H1 (cell line): ENCODE data around the gene IKZF1. TPM values are rescaled to one million over a fixed set of nuclear protein-coding genes. Genes with fewer than 3 reads are reported as not detected.

Experiments used
- CTCF ChIA-PET: fragments of 300-600 bp; sonication (Branson Sonifier 250); formaldehyde crosslinking; loops from one replicate; lab custom pipeline; 2021; ENCODE audit not compliant: partially characterized antibody; lab: Charles Lee
- POLR2A ChIA-PET: fragments of 300-600 bp; sonication (Branson Sonifier 250); formaldehyde crosslinking; loops from one replicate; lab custom pipeline; 2021; ENCODE audit warnings: inconsistent platforms; ENCODE audit not compliant: partially characterized antibody; lab: Charles Lee
- DNase-seq, 2 experiments: peaks; one replicate each; pipeline versions ENCODE4 v3.0.0 to v3.0.0-alpha.2; 2010 to 2022; ENCODE audit warnings: low spot score in 2 of 2, low read depth in 1 of 2, mixed read lengths in 1 of 2
- FAIRE-seq: peaks from 2 replicates; lab custom pipeline; 2011; peaks lifted over from hg19 to GRCh38; lab: Jason Lieb, UNC
- H2AFZ ChIP-seq: 2 replicates; pipeline ENCODE4 v1.8.1; 2012; ENCODE audit warnings: low read length, inconsistent platforms
- H2AK5ac ChIP-seq: 2 replicates; pipeline ENCODE4 v1.6.1; 2013; ENCODE audit warnings: low read depth, low read length
- H2BK120ac ChIP-seq: replicated peaks from 2 replicates; pipeline ENCODE3; 2013; ENCODE audit warnings: low read depth, low read length, inconsistent platforms
- H2BK12ac ChIP-seq: 2 replicates; pipeline ENCODE4 v1.6.1; 2013; ENCODE audit warnings: low read depth, low read length
- H2BK15ac ChIP-seq: 2 replicates; pipeline ENCODE4 v1.6.1; 2013; ENCODE audit warnings: low read length
- H2BK20ac ChIP-seq: 2 replicates; pipeline ENCODE4 v1.6.1; 2013; ENCODE audit warnings: low read length
- H2BK5ac ChIP-seq: 2 replicates; pipeline ENCODE4 v1.6.1; 2013; ENCODE audit warnings: low read depth, low read length
- H3K14ac ChIP-seq: 2 replicates; pipeline ENCODE4 v1.6.1; 2013; ENCODE audit warnings: inconsistent platforms; ENCODE audit not compliant: insufficient read length
- H3K18ac ChIP-seq: 2 replicates; pipeline ENCODE4 v1.6.1; 2013; ENCODE audit warnings: low read length; ENCODE audit errors: extremely low read depth
- H3K23ac ChIP-seq: 2 replicates; pipeline ENCODE4 v1.6.1; 2013; ENCODE audit warnings: inconsistent platforms; ENCODE audit not compliant: insufficient read length
- H3K23me2 ChIP-seq: 2 replicates; pipeline ENCODE4 v1.6.1; 2013; ENCODE audit warnings: low read depth, low read length
- H3K27ac ChIP-seq: 2 replicates; pipeline ENCODE4 v1.6.1; 2011; ENCODE audit warnings: low read depth, low read length, inconsistent platforms
- H3K27me3 ChIP-seq, 4 experiments: replicated peaks in 1 of 4; 1 replicate in 1 of 4; 2 replicates in 3 of 4; pipeline versions ENCODE4 v1.6.1 to v1.8.1; 2011 to 2013; ENCODE audit warnings: low read length in 3 of 4, mild to moderate bottlenecking in 3 of 4, inconsistent platforms in 2 of 4, mixed read lengths in 2 of 4, moderate library complexity in 1 of 4; ENCODE audit not compliant: control insufficient read depth in 3 of 4, insufficient read depth in 3 of 4; ENCODE audit errors: extremely low read depth in 1 of 4
- H3K36me3 ChIP-seq, 4 experiments: 2 replicates each; pipeline versions ENCODE4 v1.6.1 to v1.8.1; 2011 to 2013; ENCODE audit warnings: mild to moderate bottlenecking in 4 of 4, low read length in 3 of 4, moderate library complexity in 2 of 4, control low read depth in 1 of 4, inconsistent platforms in 1 of 4; ENCODE audit not compliant: insufficient read depth in 4 of 4, control insufficient read depth in 2 of 4
- H3K4ac ChIP-seq: replicated peaks from 2 replicates; pipeline ENCODE3; 2013; ENCODE audit warnings: low read length, low read depth, mixed read lengths, inconsistent platforms; ENCODE audit not compliant: insufficient read length
- H3K4me1 ChIP-seq, 4 experiments: replicated peaks in 1 of 4; 1 replicate in 1 of 4; 2 replicates in 3 of 4; pipeline versions ENCODE4 v1.6.1 to v1.8.1; 2011 to 2013; ENCODE audit warnings: low read length in 3 of 4, inconsistent platforms in 2 of 4, mixed read lengths in 1 of 4; ENCODE audit not compliant: insufficient read depth in 4 of 4, control insufficient read depth in 3 of 4
- H3K4me2 ChIP-seq, 2 experiments: 2 replicates each; pipeline versions ENCODE4 v1.6.1 to v1.8.1; 2011 to 2013; ENCODE audit warnings: low read depth in 2 of 2, low read length in 2 of 2, control low read depth in 1 of 2, inconsistent platforms in 1 of 2, mild to moderate bottlenecking in 1 of 2; ENCODE audit not compliant: insufficient read depth in 1 of 2
- H3K4me3 ChIP-seq, 4 experiments: fragments of 200-600, 300-600 bp in 1 of 4; sonication (generic), shearing (Covaris generic), sonication (Bioruptor Twin) in 1 of 4; 2 replicates each; pipeline versions ENCODE4 v1.5.1 to v1.8.1; 2011 to 2016; ENCODE audit warnings: low read length in 4 of 4, low read depth in 3 of 4, control low read depth in 2 of 4, inconsistent platforms in 2 of 4, mild to moderate bottlenecking in 2 of 4, mixed read lengths in 1 of 4, moderate library complexity in 1 of 4; ENCODE audit not compliant: insufficient read depth in 2 of 4; ENCODE audit errors: extremely low read depth in 1 of 4
- H3K56ac ChIP-seq: replicated peaks from 2 replicates; pipeline ENCODE3; 2013; ENCODE audit warnings: low read depth, mild to moderate bottlenecking, mixed read lengths, low read length, inconsistent platforms; ENCODE audit not compliant: insufficient read length
- H3K79me1 ChIP-seq: 2 replicates; pipeline ENCODE4 v1.6.1; 2013; ENCODE audit warnings: low read depth, low read length, control low read depth
- H3K79me2 ChIP-seq, 2 experiments: 2 replicates each; pipeline versions ENCODE4 v1.6.1 to v1.8.1; 2012 to 2013; ENCODE audit warnings: low read length in 2 of 2, mild to moderate bottlenecking in 2 of 2, inconsistent platforms in 1 of 2; ENCODE audit not compliant: insufficient read depth in 2 of 2, control insufficient read depth in 1 of 2
- H3K9ac ChIP-seq, 4 experiments: replicated peaks in 1 of 4; 1 replicate in 1 of 4; 2 replicates in 3 of 4; pipeline versions ENCODE4 v1.6.1 to v1.8.1; 2011 to 2013; ENCODE audit warnings: low read depth in 3 of 4, low read length in 3 of 4, control low read depth in 2 of 4, mild to moderate bottlenecking in 2 of 4, moderate library complexity in 2 of 4, inconsistent platforms in 1 of 4; ENCODE audit errors: extremely low read depth in 1 of 4
- H3K9me3 ChIP-seq, 2 experiments: 2 replicates each; pipeline versions ENCODE4 v1.6.1 to v1.8.1; 2012 to 2013; ENCODE audit warnings: mild to moderate bottlenecking in 2 of 2, moderate library complexity in 2 of 2, control low read depth in 1 of 2, inconsistent platforms in 1 of 2, low read depth in 1 of 2, low read length in 1 of 2, mixed read lengths in 1 of 2; ENCODE audit not compliant: insufficient read depth in 2 of 2
- H4K20me1 ChIP-seq, 2 experiments: replicated peaks in 1 of 2; 2 replicates each; pipeline versions ENCODE3 to v1.8.1; 2011 to 2013; ENCODE audit warnings: inconsistent platforms in 2 of 2, low read length in 2 of 2, mild to moderate bottlenecking in 1 of 2; ENCODE audit not compliant: insufficient read depth in 2 of 2, control insufficient read depth in 1 of 2
- H4K5ac ChIP-seq: 2 replicates; pipeline ENCODE4 v1.6.1; 2013; ENCODE audit warnings: low read length, low read depth, mixed read lengths, inconsistent platforms; ENCODE audit not compliant: insufficient read length
- H4K8ac ChIP-seq: 2 replicates; pipeline ENCODE4 v1.8.0; 2013; ENCODE audit warnings: mild to moderate bottlenecking, moderate library complexity, low read length, inconsistent platforms; ENCODE audit not compliant: insufficient read depth; ENCODE audit errors: extremely low read depth
- H4K91ac ChIP-seq: replicated peaks from 2 replicates; pipeline ENCODE3; 2013; ENCODE audit warnings: low read length, mixed read lengths, inconsistent platforms; ENCODE audit not compliant: insufficient read length
- CHD2 ChIP-seq: IDR thresholded peaks from 2 replicates; pipeline ENCODE4 v1.6.1; 2012; ENCODE audit warnings: low read length, improper control_type of control experiment
- POU5F1 ChIP-seq: IDR thresholded peaks from 2 replicates; pipeline ENCODE4 v1.6.1; 2011; ENCODE audit warnings: low read depth, mild to moderate bottlenecking, low read length, moderate library complexity
- WGBS, 2 experiments: shearing (Covaris generic) in 1 of 2; methylation state at CpG; one replicate each; pipeline versions ENCODE4 v1.1.6 to v1.1.7; 2013 to 2015; ENCODE audit warnings: low lambda C conversion rate in 2 of 2, mixed read lengths in 2 of 2, inconsistent platforms in 1 of 2, low coverage in 1 of 2, missing lambda C conversion rate in 1 of 2; ENCODE audit not compliant: insufficient replicate concordance in 2 of 2, insufficient coverage in 1 of 2, insufficient read length in 1 of 2; ENCODE audit errors: extremely low coverage in 1 of 2, missing lambda C conversion rate in 1 of 2; 5-methylcytosine and 5-hydroxymethylcytosine counted together
- polyA plus RNA-seq, 7 experiments: library from polyadenylated mRNA; depleted of rRNA in 3 of 7; stranded (reverse) in 5 of 7; unstranded in 2 of 7; fragments of >200 nt in 5 of 7; fragments of 200-250 nt in 2 of 7; gene quantifications; 1 replicate in 5 of 7; 2 replicates in 1 of 7; 4 replicates in 1 of 7; pipeline versions ENCODE4 v1.2.1 to v1.2.3, GENCODE V29; 2011 to 2013; ENCODE audit warnings: missing spikeins in 2 of 7, mixed read lengths in 2 of 7
- total RNA-seq: library from RNA; stranded (reverse); fragmentation: NEBNext Ultra II Directional; extraction: Animal tissue kit (Norgen Biotek cat#: 25700); gene quantifications from 2 replicates; pipeline ENCODE4 v1.2.1, GENCODE V29; 2021

Gene IKZF1
- total and polyA plus RNA-seq, 2 of the 8 experiments (the other 6 are each of a cell fraction or from before 2014, with no cell fraction given): 0.74 to 1.5 TPM

- H4K20me1 ChIP-seq: no peaks in the 10 kb centered on the region
- FAIRE-seq (peak; percentile 84), DNase-seq (peak; percentile 75 to 82)
- 10% methylated on average over 4 of the region's 4 CpGs; no CpG with 5 or more reads in 1 of the 2 experiments for WGBS, 2 experiments
- H3K23ac ChIP-seq: no peak overlapping the region
- no peak overlapping the region for H3K9ac ChIP-seq
- POLR2A ChIA-PET: no interaction called here
- H3K9me3 ChIP-seq: no peaks in the 10 kb centered on the region
- H2AFZ ChIP-seq: no peak overlapping the region; the same call in 1 of the 2 replicates
- H3K23me2 ChIP-seq: no peaks in the 10 kb centered on the region
- no peak overlapping the region for H3K56ac ChIP-seq
- H2BK20ac ChIP-seq: no peak overlapping the region
- H2BK5ac ChIP-seq: no peak overlapping the region
- no peaks in the 10 kb centered on the region for H3K36me3 ChIP-seq
- no peaks in the 10 kb centered on the region for H3K79me2 ChIP-seq
- H3K4me3 ChIP-seq: no peak overlapping the region
- no peak overlapping the region for H4K91ac ChIP-seq
- H2BK12ac ChIP-seq: 0 out of 2 replicates have a peak overlapping the region, but pooled peaks have one; percentile 21
- no peak overlapping the region for H4K8ac ChIP-seq
- H3K4me2 ChIP-seq: no peak overlapping the region
- no peak overlapping the region for H3K14ac ChIP-seq
- H3K79me1 ChIP-seq: no peaks in the 10 kb centered on the region
- peaks cover 0 to 8% (median 4%) of the 10 kb centered on the region in 4 experiments; a peak in 5 of 7 replicates for H3K4me1 ChIP-seq
- H2BK120ac ChIP-seq: no peak overlapping the region
- no peak overlapping the region for H3K27ac ChIP-seq
- peak overlapping the region; percentile 20; the same call in 1 of the 2 replicates for H3K18ac ChIP-seq
- no peaks in the 10 kb centered on the region; a peak in 1 of 7 replicates for H3K27me3 ChIP-seq
- no peak overlapping the region for H3K4ac ChIP-seq
- no peak overlapping the region for H4K5ac ChIP-seq
- CTCF ChIA-PET: interaction anchor here (0.6 to 5.1 kb wide), 44 partner anchors 9 to 724 kb away, joined by 3 to 50 read pairs (median 4); no protein-coding TSS in a partner anchor
- peak overlapping the region; percentile 35; the same call in 1 of the 2 replicates for H2BK15ac ChIP-seq
- no peak overlapping the region for H2AK5ac ChIP-seq
- TF ChIP-seq CHD2: no peak
- no peak for TF ChIP-seq POU5F1
Observed at GRCh38 chr7:50418086-50418515, 113.6 kb downstream of the IKZF1 start.
